GM21737 (cell line): ENCODE measurements around the gene LIMK2.

Source experiments
- ATAC-seq: cut with Tn5 transposase; IDR thresholded peaks from one replicate; pipeline ENCODE4 v1.9.1; 2021; ENCODE audit warnings: mild to moderate bottlenecking, moderate library complexity; ENCODE audit not compliant: unreplicated experiment

Gene LIMK2

DNA sequence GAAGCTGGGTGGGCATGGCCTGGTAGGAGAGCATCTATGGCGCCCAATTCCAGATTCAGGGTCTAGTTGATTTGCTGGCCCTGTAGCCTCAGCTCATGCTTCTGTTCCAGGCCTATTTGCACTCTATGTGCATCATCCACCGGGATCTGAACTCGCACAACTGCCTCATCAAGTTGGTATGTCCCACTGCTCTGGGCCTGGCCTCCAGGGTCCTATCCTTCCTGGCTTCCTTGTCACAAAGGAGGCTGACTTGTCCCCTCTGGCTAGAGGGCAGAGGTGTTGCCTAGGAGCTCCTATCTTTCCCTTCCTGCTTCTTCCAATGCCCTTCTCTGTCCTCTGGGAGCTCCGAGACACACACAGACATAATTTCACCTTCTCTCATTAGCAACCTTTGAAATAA is 58.9 kb downstream of the LIMK2 start:
- no peak for ATAC-seq

DNA sequence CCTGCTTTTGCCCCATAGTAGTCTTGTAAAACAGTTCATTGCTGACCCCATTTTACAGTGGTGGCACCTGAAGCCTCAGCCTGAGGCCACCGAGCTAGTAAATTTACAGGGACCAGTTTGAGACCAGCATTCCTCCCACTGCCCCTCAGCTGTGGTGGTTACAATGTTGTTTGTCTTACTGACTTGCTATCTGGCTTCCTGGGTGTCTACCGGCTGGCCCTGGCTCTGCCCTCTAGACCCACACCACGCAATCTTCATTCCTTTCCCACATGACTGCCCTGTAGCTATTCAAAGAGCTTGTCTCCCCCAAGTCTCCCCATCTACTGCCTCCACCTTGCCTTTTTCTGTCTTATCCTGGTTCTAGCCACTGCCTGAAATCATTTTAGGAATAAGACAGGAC is 59.4 kb downstream of the LIMK2 start:
- no peak for ATAC-seq

DNA sequence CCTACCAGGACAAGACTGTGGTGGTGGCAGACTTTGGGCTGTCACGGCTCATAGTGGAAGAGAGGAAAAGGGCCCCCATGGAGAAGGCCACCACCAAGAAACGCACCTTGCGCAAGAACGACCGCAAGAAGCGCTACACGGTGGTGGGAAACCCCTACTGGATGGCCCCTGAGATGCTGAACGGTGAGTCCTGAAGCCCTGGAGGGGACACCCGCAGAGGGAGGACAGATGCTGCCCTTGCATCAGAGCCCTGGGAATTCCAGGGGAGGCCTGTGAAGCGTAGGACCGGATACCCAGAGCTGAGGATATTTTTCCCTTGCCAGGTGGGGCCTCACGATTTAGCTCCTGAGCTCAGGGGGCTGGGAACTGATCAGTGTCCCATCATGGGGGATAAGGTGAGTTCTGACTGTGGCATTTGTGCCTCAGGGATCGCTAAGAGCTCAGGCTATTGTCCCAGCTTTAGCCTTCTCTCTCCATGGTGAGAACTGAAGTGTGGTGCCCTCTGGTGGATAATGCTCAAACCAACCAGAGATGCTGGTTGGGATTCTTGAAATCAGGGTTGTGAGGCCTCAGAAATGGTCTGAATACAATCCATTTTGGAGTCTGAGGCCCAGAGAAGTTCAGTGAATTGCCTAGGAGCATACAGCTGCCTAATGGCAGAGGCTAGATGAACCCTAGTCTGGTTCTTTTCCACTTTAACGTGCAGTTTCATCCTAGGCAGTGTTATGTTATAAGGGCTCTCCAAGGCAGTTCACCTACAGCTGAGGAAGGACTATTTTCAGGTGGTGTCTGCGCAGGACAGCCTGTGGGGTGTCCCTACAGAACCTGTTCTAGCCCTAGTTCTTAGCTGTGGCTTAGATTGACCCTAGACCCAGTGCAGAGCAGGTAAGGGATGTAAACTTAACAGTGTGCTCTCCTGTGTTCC is 60.7 kb downstream of the LIMK2 start:
- no peak for ATAC-seq

DNA sequence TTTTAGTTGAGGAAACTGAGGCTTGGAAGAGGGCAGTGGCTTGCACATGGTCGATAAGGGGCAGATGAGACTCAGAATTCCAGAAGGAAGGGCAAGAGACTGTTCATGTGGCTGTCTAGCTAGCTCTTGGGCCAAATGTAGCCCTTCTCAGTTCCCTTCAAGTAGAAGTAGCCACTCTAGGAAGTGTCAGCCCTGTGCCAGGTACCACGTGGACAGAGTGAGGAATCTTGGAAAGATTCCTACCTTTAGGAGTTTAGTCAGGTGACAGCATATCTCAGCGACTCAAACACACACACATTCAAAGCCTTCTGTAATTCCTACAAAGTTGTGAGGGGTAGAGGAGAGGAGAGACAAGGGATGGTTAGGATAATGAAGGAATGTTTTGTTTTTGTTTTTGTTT is 61.9 kb downstream of the LIMK2 start:
- ATAC-seq: no peak

DNA sequence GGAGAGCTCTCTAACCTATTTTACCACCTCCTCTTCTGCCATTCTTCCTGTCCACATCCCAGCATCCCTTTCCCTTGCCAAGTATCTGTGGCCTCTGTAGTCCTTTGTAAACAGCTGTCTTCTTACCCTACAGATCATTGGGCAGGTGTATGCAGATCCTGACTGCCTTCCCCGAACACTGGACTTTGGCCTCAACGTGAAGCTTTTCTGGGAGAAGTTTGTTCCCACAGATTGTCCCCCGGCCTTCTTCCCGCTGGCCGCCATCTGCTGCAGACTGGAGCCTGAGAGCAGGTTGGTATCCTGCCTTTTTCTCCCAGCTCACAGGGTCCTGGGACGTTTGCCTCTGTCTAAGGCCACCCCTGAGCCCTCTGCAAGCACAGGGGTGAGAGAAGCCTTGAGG is 62.9 kb downstream of the LIMK2 start:
- no peak for ATAC-seq

DNA sequence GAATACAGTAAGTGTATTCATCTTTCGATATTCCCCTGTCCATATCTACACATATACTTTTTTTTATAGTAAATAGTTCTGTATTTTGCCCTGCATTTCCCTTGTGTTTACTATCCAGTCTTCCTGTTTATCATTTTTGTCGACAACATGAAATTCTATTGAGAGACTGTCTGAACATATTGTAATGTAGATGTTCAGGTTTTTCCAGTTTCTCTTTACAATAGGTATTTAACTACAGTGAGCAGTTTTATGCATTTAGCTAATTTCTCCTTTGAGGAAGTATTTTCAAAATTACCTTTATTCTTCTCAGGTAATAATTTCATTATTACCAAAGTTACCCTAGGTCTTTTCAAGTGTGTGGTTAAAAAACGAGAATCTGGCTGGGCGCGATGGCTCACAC is 63.5 kb downstream of the LIMK2 start:
- ATAC-seq: no peak

DNA sequence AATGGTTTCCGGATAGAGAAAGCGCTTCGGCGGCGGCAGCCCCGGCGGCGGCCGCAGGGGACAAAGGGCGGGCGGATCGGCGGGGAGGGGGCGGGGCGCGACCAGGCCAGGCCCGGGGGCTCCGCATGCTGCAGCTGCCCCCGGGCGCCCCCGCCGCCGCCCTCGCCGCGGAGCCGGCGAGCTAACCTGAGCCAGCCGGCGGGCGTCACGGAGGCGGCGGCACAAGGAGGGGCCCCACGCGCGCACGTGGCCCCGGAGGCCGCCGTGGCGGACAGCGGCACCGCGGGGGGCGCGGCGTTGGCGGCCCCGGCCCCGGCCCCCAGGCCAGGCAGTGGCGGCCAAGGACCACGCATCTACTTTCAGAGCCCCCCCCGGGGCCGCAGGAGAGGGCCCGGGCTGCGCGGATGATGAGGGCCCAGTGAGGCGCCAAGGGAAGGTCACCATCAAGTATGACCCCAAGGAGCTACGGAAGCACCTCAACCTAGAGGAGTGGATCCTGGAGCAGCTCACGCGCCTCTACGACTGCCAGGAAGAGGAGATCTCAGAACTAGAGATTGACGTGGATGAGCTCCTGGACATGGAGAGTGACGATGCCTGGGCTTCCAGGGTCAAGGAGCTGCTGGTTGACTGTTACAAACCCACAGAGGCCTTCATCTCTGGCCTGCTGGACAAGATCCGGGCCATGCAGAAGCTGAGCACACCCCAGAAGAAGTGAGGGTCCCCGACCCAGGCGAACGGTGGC is 64.5 kb downstream of the LIMK2 start:
- no peak for ATAC-seq

DNA sequence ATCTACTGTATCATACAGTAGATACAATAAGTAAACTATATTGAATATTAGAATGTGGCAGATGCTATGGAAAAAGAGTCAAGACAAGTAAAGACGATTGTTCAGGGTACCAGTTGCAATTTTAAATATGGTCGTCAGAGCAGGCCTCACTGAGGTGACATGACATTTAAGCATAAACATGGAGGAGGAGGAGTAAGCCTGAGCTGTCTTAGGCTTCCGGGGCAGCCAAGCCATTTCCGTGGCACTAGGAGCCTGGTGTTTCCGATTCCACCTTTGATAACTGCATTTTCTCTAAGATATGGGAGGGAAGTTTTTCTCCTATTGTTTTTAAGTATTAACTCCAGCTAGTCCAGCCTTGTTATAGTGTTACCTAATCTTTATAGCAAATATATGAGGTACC is 65.6 kb downstream of the LIMK2 start:
- no peak for ATAC-seq

DNA sequence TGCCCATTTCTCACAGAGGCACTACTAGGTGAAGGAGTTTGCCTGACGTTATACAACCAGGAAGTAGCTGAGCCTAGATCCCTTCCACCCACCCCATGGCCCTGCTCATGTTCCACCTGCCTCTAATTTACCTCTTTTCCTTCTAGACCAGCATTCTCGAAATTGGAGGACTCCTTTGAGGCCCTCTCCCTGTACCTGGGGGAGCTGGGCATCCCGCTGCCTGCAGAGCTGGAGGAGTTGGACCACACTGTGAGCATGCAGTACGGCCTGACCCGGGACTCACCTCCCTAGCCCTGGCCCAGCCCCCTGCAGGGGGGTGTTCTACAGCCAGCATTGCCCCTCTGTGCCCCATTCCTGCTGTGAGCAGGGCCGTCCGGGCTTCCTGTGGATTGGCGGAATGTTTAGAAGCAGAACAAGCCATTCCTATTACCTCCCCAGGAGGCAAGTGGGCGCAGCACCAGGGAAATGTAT is 66.1 kb downstream of the LIMK2 start:
- ATAC-seq: no peak

DNA sequence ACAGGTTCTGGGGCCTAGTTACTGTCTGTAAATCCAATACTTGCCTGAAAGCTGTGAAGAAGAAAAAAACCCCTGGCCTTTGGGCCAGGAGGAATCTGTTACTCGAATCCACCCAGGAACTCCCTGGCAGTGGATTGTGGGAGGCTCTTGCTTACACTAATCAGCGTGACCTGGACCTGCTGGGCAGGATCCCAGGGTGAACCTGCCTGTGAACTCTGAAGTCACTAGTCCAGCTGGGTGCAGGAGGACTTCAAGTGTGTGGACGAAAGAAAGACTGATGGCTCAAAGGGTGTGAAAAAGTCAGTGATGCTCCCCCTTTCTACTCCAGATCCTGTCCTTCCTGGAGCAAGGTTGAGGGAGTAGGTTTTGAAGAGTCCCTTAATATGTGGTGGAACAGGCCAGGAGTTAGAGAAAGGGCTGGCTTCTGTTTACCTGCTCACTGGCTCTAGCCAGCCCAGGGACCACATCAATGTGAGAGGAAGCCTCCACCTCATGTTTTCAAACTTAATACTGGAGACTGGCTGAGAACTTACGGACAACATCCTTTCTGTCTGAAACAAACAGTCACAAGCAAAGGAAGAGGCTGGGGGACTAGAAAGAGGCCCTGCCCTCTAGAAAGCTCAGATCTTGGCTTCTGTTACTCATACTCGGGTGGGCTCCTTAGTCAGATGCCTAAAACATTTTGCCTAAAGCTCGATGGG is 66.7 kb downstream of the LIMK2 start:
- no peak for ATAC-seq

DNA sequence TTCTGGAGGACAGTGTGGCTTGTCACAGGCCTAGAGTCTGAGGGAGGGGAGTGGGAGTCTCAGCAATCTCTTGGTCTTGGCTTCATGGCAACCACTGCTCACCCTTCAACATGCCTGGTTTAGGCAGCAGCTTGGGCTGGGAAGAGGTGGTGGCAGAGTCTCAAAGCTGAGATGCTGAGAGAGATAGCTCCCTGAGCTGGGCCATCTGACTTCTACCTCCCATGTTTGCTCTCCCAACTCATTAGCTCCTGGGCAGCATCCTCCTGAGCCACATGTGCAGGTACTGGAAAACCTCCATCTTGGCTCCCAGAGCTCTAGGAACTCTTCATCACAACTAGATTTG is 67.2 kb downstream of the LIMK2 start:
- no peak for ATAC-seq

DNA sequence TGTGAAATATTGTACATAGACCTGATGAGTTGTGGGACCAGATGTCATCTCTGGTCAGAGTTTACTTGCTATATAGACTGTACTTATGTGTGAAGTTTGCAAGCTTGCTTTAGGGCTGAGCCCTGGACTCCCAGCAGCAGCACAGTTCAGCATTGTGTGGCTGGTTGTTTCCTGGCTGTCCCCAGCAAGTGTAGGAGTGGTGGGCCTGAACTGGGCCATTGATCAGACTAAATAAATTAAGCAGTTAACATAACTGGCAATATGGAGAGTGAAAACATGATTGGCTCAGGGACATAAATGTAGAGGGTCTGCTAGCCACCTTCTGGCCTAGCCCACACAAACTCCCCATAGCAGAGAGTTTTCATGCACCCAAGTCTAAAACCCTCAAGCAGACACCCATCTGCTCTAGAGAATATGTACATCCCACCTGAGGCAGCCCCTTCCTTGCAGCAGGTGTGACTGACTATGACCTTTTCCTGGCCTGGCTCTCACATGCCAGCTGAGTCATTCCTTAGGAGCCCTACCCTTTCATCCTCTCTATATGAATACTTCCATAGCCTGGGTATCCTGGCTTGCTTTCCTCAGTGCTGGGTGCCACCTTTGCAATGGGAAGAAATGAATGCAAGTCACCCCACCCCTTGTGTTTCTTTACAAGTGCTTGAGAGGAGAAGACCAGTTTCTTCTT is 67.9 kb downstream of the LIMK2 start:
- no peak for ATAC-seq

DNA sequence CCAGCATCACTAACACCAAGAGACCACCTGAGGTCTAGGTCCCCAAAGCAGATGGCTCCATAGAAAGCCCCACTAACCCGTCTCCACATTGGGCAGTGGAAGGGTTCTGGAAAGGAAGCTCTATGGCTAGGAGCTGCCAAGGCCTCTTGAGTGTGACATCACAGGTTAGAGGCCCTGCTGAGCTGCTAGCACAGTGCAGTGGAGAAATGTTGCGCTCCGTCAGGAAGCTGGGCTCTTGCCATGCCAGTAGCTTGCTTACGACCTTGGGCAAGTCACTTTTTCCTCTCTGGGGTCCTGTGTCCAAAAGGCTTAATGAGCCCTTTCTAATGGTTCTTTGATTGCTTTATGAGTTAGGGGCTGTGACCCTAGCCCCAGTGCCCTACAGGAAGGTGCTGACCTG is 69.6 kb downstream of the LIMK2 start:
- ATAC-seq: no peak

DNA sequence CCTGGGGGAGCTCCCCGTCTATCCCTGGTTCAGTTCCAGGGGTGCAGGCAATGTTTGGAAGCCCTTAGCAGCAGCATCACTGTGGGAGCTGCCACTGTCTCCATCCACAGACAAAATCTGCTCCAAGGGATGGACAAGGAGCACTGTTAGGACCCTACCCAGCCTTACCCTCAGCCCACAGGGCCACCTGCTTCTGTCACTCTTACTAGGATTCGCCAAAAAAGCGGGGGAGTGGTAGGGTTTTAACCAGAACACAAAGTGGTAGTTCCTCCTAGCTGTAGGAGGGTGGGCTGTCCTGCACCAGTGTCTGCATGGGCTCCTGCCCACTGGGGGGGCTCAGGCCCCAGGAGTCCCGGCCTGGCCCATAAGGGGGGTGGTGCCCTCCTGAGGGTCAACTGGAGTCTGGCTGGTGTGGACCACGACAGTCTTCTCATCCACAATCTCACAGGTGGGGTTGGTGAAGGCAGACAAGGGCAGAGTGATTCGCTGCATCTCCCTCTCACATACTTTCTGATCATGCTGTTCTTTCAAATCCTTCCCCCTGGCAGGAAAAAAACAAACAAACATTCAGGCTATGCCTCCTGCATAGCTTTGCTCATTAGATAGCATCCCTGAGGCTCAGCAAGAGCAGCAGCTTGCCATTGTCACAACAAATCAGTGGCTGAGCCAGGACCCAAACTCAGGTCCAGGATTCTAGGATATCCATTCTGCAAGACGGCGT is 70.8 kb downstream of the LIMK2 start:
- ATAC-seq: no peak

DNA sequence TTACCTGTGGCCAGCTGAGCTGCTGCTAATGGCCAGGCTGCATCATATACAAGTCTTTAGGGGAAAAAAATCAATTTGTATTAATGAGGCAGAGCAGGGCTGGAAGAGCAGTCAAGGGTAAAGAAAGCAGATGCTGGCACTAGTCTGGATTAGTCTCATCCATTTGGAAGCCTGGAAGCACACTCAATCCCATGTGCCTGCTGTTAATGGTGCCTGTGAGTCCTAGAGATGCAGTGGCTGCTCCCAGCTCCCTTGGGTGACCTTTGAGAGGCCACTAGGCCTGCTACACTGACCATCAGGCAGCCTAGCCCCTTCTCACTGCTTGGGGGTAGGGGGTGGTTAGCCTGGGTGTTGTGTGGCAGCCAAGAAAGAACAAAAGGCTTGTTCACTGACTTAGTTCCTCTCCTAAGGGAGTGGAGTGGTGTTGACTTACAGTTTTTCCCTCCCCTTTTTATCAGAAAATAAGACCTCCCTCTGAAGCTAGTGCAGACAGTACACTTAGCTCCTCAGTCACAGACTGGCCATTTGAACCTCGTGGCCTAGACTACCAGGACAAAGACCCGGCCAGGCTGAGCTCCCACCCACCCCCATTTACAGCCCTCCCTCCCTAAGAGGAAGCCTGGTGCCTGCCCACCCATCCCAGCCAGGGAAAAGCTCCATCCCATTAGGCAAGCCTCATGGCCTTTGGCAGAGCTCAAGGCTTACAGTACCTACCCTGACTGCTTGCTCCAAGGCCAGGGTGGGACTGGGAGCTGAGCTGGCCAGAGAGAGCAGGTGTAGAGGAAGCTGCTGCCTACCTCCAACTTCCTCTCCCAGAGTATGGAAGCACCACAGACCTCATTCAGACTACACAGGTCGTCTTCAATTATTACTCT is 72.4 kb downstream of the LIMK2 start:
- ATAC-seq: no peak

DNA sequence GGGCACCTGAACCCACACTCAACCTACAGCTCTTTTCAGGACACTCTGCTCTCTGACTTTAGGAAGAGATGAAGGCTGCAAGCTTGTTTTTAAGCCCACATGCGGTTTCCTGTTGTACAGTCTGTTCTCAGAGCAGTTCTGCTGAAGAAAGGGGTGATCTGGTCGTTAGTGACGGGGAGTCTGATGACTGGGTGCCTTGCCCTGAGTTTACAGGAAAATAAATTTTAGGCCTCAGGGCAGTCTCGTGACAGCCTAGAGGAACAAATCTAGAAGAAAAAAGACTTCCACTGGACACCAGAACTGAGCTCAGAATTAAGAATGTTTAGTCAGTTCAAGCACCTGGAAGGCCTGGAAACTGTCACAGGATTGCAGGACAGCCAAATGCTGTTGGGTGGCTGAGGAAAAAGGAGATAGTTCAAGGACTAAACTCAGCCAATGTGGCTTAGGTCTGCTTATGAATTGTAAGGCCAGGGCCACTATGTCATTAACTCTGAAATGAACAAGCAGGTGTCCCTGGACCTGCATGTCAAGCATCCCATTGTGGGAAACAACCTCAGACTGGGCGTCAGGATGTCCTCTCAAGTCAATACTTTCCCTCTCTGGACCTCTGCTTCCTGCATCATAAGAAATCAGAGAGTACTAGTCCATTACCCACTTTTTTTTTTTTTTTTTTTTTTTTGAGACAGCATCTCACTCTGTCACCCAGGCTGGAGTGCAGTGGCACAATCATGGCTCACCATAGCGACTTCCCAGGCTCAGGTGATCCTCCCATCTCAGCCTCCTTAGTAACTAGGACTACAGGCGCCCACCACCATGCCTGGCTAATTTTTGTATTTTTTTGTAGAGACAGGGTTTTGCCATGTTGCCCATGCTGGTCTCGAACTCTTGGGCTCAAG is 74.5 kb downstream of the LIMK2 start:
- ATAC-seq: no peak

DNA sequence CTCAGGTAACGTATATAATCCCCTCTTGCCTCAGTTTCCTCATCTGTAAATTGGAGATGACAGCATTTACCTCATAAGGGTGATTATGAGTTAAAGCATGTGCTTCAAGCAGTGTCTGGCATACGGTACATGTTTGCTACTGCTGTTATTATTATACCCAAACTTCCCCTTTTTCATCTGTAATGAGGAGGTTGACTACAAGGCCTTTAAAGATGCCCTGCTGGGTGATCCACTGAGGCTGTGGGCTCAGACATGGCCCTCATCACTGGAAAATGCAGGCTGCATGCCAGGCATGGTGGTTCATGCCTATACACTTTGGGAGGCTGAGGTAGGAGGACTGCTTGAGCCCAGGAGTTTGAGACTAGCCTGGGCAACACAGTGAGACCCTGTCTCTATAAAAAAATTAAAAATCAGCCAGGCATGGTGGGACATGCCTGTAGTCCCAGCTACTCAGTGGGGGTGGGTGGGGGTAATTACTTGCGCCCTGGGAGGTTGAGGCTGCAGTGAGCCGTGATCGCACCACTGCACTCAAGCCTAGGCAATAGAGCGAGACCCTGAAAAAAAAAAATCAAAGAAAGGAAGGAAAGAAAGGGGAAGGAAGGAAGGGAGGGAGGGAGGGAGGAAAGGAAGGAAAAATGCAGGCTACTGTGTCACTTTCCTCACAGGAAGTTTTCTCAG is 75.9 kb downstream of the LIMK2 start:
- no peak for ATAC-seq
